CD4-positive, alpha-beta memory T cell (primary cell): Measurements from ENCODE around the gene WDR55. TPM values are rescaled to one million over a fixed set of nuclear protein-coding genes. Genes with fewer than 3 reads are reported as not detected.
"Not testable (repeated sequence)": the region's sequence is repeated elsewhere in the genome, so short reads cannot be mapped to it uniquely, and the experiment has no call there.

Experiments used
- CTCF ChIA-PET: fragments of 350-600 bp; sonication (Branson Sonifier 250); formaldehyde crosslinking; loops from one replicate; lab custom pipeline; 2021; ENCODE audit warnings: inconsistent platforms; ENCODE audit not compliant: partially characterized antibody; lab: Charles Lee
- POLR2A ChIA-PET: fragments of 350-600 bp; sonication (Branson Sonifier 250); formaldehyde crosslinking; loops from one replicate; lab custom pipeline; 2021; ENCODE audit not compliant: partially characterized antibody; lab: Charles Lee
- DNase-seq, 5 donors: peaks; one replicate each; pipeline versions ENCODE4 v3.0.0 to v3.0.0-alpha.2; 2020 to 2022; ENCODE audit warnings: mixed read lengths in 1 of 5
- H3K27ac ChIP-seq: one replicate; pipeline ENCODE4 v1.7.0; 2013; ENCODE audit warnings: low read depth, low read length
- H3K27me3 ChIP-seq: 2 replicates; pipeline ENCODE4 v1.7.0; 2013; ENCODE audit warnings: mild to moderate bottlenecking, low read length, moderate library complexity; ENCODE audit not compliant: insufficient read depth
- H3K36me3 ChIP-seq: 2 replicates; pipeline ENCODE4 v1.7.0; 2013; ENCODE audit warnings: mild to moderate bottlenecking, low read length, moderate library complexity; ENCODE audit not compliant: insufficient read depth
- H3K4me1 ChIP-seq: 2 replicates; pipeline ENCODE4 v1.7.0; 2013; ENCODE audit warnings: mild to moderate bottlenecking, low read length, moderate library complexity; ENCODE audit not compliant: insufficient read depth
- H3K4me3 ChIP-seq, 2 donors: one replicate each; pipeline ENCODE4 v1.7.0; 2013; ENCODE audit warnings: low read length in 2 of 2, mild to moderate bottlenecking in 1 of 2
- H3K9me3 ChIP-seq, 2 donors: one replicate each; pipeline ENCODE4 v1.7.0; 2013; ENCODE audit warnings: low read length in 2 of 2, control low read depth in 1 of 2; ENCODE audit not compliant: control insufficient read depth in 1 of 2
- H3K27ac Mint-ChIP-seq, 7 donors: one replicate each; pipeline ENCODE4 v1.8.0; 2020 to 2021; ENCODE audit warnings: mixed read lengths in 7 of 7, mild to moderate bottlenecking in 6 of 7, inconsistent platforms in 3 of 7, moderate library complexity in 3 of 7
- H3K27me3 Mint-ChIP-seq, 2 donors: one replicate each; pipeline ENCODE4 v1.8.0; 2020 to 2021; ENCODE audit warnings: mixed read lengths in 2 of 2
- H3K36me3 Mint-ChIP-seq, 2 donors: one replicate each; pipeline ENCODE4 v1.8.0; 2020 to 2021; ENCODE audit warnings: mixed read lengths in 2 of 2, inconsistent platforms in 1 of 2, mild to moderate bottlenecking in 1 of 2
- H3K4me1 Mint-ChIP-seq, 4 donors: one replicate each; pipeline ENCODE4 v1.8.0; 2020 to 2021; ENCODE audit warnings: mixed read lengths in 4 of 4, mild to moderate bottlenecking in 1 of 4
- H3K4me3 Mint-ChIP-seq, 8 donors: one replicate each; pipeline ENCODE4 v1.8.0; 2020 to 2021; ENCODE audit warnings: mixed read lengths in 8 of 8, mild to moderate bottlenecking in 7 of 8, moderate library complexity in 6 of 8, inconsistent platforms in 3 of 8
- H3K9me3 Mint-ChIP-seq, 8 donors: one replicate each; pipeline ENCODE4 v1.8.0; 2020 to 2021; ENCODE audit warnings: mixed read lengths in 8 of 8, mild to moderate bottlenecking in 5 of 8, inconsistent platforms in 3 of 8, moderate library complexity in 1 of 8
- intact Hi-C: fragments of 100-400 bp; cut with micrococcal nuclease; formaldehyde crosslinking; loops from one replicate; pipeline ENCODE4 v1.15.1; 2023
- polyA plus RNA-seq, 2 donors: library from polyadenylated mRNA; unstranded; fragments of 300-500 nt; fragmentation: Illumina TruSeq; gene quantifications; one replicate each; pipeline ENCODE4 v1.2.3, GENCODE V29; 2021
- total RNA-seq, 2 experiments: library from RNA; stranded (reverse); gene quantifications; one replicate each; pipeline ENCODE4 v1.2.3, GENCODE V29; 2021

The WDR55 gene
- total and polyA plus RNA-seq, 4 experiments from 2014 or later: 12.4 to 49.6 (median 33.3) TPM

GRCh38 chr5:140633501-140633900 lies 31.2 kb upstream of the WDR55 start:
- Histone ChIP-seq H3K27me3 (no peaks in the 10 kb centered on the region), H3K9me3 (no peaks in the 10 kb centered on the region), H3K4me3 (peak overlapping the region in 1 of 2 donors; percentile 73), H3K4me1 (peaks cover 14% of the 10 kb centered on the region), H3K36me3 (no peaks in the 10 kb centered on the region), H3K27ac (no peak overlapping the region)
- no peak for DNase-seq
- POLR2A ChIA-PET: interaction anchor here (2.0 to 2.9 kb wide), 8 partner anchors 9 to 232 kb away, joined by 7 to 27 read pairs (median 17); partner anchors contain the start of genes ANKHD1, APBB3, EIF4EBP3 and HARS1
- intact Hi-C loops: loop anchor here (2.0 kb wide), 1 partner anchor 13 kb away; the partner anchor contains the start of genes IK and NDUFA2
- Mint-ChIP-seq H3K4me3 (peak overlapping the region; percentile 90 to 96 (median 90)), H3K36me3 (no peaks in the 10 kb centered on the region), H3K27me3 (no peaks in the 10 kb centered on the region), H3K9me3 (peaks cover 0 to 1% (median 0%) of the 10 kb centered on the region in 8 donors), H3K4me1 (peaks cover 12 to 33% (median 22%) of the 10 kb centered on the region in 4 donors), H3K27ac (peak overlapping the region in 4 of 7 donors; percentile 8 to 93 (median 86))
- CTCF ChIA-PET: interaction anchor here (1.0 to 4.7 kb wide), 8 partner anchors 9 to 261 kb away, joined by 3 to 49 read pairs (median 6); partner anchors contain the start of genes EIF4EBP3, IK and NDUFA2

GRCh38 chr5:140634103-140634502 lies 30.6 kb upstream of the WDR55 start:
- ChIA-PET CTCF (interaction anchor here (0.7 to 4.7 kb wide), 14 partner anchors 9 to 261 kb away, joined by 3 to 49 read pairs (median 4); partner anchors contain the start of genes EIF4EBP3, IK and NDUFA2), POLR2A (interaction anchor here (1.2 to 1.7 kb wide), 3 partner anchors 57 to 87 kb away, joined by 4 to 10 read pairs (median 5); partner anchors contain the start of genes EIF4EBP3, HARS1 and HARS2)
- Histone ChIP-seq H3K4me3 (no peak overlapping the region), H3K4me1 (peaks cover 20% of the 10 kb centered on the region), H3K9me3 (no peaks in the 10 kb centered on the region), H3K27me3 (no peaks in the 10 kb centered on the region), H3K36me3 (no peaks in the 10 kb centered on the region), H3K27ac (no peak overlapping the region)
- Mint-ChIP-seq H3K4me3 (peak overlapping the region in 5 of 8 donors; percentile 1 to 52 (median 21)), H3K36me3 (no peaks in the 10 kb centered on the region), H3K9me3 (peaks cover 0 to 1% (median 0%) of the 10 kb centered on the region in 8 donors), H3K4me1 (peaks cover 16 to 39% (median 27%) of the 10 kb centered on the region in 4 donors), H3K27ac (peak overlapping the region in 1 of 7 donors; percentile 68), H3K27me3 (no peaks in the 10 kb centered on the region)
- intact Hi-C loops: no loop called here
- no peak for DNase-seq

GRCh38 chr5:140635291-140636257 lies 29.1 kb upstream of the WDR55 start:
- intact Hi-C loops: loop anchor here (1.0 to 5.0 kb wide), 2 partner anchors 262 to 788 kb away; no protein-coding TSS in a partner anchor
- Mint-ChIP-seq H3K27me3 (no peaks in the 10 kb centered on the region), H3K4me3 (peak overlapping the region in 1 of 8 donors; percentile 32), H3K27ac (peak overlapping the region in 4 of 7 donors; percentile 15 to 74 (median 50)), H3K4me1 (peaks cover 21 to 50% (median 36%) of the 10 kb centered on the region in 4 donors), H3K9me3 (peaks cover 0 to 1% (median 0%) of the 10 kb centered on the region in 8 donors), H3K36me3 (peaks cover 0 to 3% of the 10 kb centered on the region in 2 donors)
- no peak overlapping the region for H3K27ac ChIP-seq
- CTCF ChIA-PET: interaction anchor here (0.7 to 4.7 kb wide), 14 partner anchors 12 to 284 kb away, joined by 3 to 49 read pairs (median 3); partner anchors contain the start of genes EIF4EBP3, IK and NDUFA2
- no peaks in the 10 kb centered on the region for H3K36me3 ChIP-seq
- H3K27me3 ChIP-seq: no peaks in the 10 kb centered on the region
- H3K9me3 ChIP-seq: no peaks in the 10 kb centered on the region
- H3K4me3 ChIP-seq: no peak overlapping the region
- no peak for DNase-seq
- POLR2A ChIA-PET: interaction anchor here (0.8 to 1.7 kb wide), 8 partner anchors 12 to 90 kb away, joined by 3 to 13 read pairs (median 4); partner anchors contain the start of genes APBB3, EIF4EBP3, HARS1 and HARS2
- peaks cover 29% of the 10 kb centered on the region for H3K4me1 ChIP-seq

DNA sequence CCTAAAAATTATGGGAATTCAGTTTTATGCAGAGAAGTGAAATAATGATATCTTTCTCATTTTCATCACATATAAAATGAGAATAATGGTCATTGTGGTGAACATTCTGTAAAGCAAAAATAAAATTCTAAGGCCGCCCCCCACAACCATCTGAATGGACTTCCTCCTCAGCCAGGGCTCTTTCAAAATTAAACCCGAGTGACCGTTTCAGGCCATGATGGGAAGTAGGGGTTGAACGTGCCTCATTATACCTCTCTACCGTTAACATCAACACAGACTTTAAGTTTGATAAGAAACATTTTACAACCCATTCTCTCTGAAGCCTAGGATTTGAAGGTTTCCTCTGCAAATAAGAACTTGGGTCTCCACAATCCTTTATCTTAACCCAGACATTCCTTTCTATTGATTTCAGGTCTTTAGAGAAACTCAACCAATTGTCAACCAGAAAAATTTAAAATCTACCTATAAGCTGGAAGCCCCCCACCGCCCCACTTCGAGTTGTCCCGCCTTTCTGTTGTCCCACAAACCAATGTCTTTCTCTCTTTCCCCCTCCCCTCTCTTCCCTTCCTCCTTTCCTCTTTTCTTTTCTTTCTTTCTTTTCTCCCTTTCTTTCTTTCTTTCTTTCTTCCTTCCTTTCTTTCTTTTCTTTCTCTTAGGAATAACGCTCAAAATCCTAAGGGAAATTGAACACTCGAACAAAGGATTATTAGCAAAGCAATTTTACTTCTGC lies 27.2 kb upstream of the WDR55 start:
- Mint-ChIP-seq H3K36me3 (peaks cover 0 to 11% of the 10 kb centered on the region in 2 donors), H3K27ac (peak overlapping the region in 5 of 7 donors; percentile 18 to 96 (median 88)), H3K9me3 (peaks cover 0 to 1% (median 0%) of the 10 kb centered on the region in 8 donors), H3K4me3 (peak overlapping the region in 2 of 8 donors; percentile 9 to 15), H3K4me1 (peaks cover 26 to 59% (median 41%) of the 10 kb centered on the region in 4 donors), H3K27me3 (no peaks in the 10 kb centered on the region)
- Histone ChIP-seq H3K36me3 (peaks cover 6% of the 10 kb centered on the region), H3K9me3 (no peaks in the 10 kb centered on the region), H3K27me3 (no peaks in the 10 kb centered on the region), H3K4me1 (peaks cover 30% of the 10 kb centered on the region), H3K27ac (no peak overlapping the region), H3K4me3 (no peak overlapping the region)
- ChIA-PET CTCF (interaction anchor here (1.3 to 3.3 kb wide), 4 partner anchors 10 to 76 kb away, joined by 3 to 17 read pairs (median 4); partner anchors contain the start of genes APBB3, IK and NDUFA2), POLR2A (interaction anchor here (1.1 to 3.4 kb wide), 2 partner anchors 10 to 80 kb away, joined by 3 to 55 read pairs; partner anchors contain the start of genes IK, NDUFA2 and SRA1)
- intact Hi-C loops: loop anchor here (2.0 to 5.0 kb wide), 4 partner anchors 27 to 790 kb away; partner anchors contain the start of genes SRA1 and WDR55
- no peak for DNase-seq

GRCh38 chr5:140638898-140639147 lies 25.9 kb upstream of the WDR55 start:
- Histone ChIP-seq H3K27ac (peak overlapping the region; percentile 69), H3K4me1 (peaks cover 22% of the 10 kb centered on the region), H3K4me3 (peak overlapping the region; percentile 71 to 84)
- Mint-ChIP-seq H3K4me3 (peak overlapping the region; percentile 90 to 98 (median 93)), H3K36me3 (peaks cover 0 to 20% of the 10 kb centered on the region in 2 donors), H3K4me1 (peaks cover 21 to 55% (median 35%) of the 10 kb centered on the region in 4 donors), H3K27ac (peak overlapping the region; percentile 90 to 99 (median 96))
- intact Hi-C loops: loop anchor here (1.0 to 5.0 kb wide), 9 partner anchors 8 to 792 kb away; partner anchors contain the start of genes ANKHD1, APBB3, EIF4EBP3 and IK
- ChIA-PET POLR2A (interaction anchor here (0.5 to 3.4 kb wide), 13 partner anchors 8 to 238 kb away, joined by 3 to 55 read pairs (median 8); partner anchors contain the start of genes ANKHD1, APBB3, EIF4EBP3 and HARS1), CTCF (interaction anchor here (0.6 to 3.3 kb wide), 12 partner anchors 8 to 273 kb away, joined by 3 to 18 read pairs (median 4); partner anchors contain the start of genes APBB3, EIF4EBP3, IK and NDUFA2)
- H3K9me3 Mint-ChIP-seq, DNase-seq, H3K27me3 ChIP-seq, H3K27me3 Mint-ChIP-seq, H3K9me3 ChIP-seq, H3K36me3 ChIP-seq: not testable (repeated sequence)
